Cardiac fibroblast (primary cell): ENCODE data around the gene CARMIL1.
A peak's percentile ranks its signal among the peaks of the same experiment; 100 is the strongest.

Source experiments
- DNase-seq, 2 donors: peaks; one replicate each; pipeline versions ENCODE4 v3.0.0 to v3.0.0-alpha.2; 2010; ENCODE audit warnings: low read depth in 2 of 2
- H3K4me3 ChIP-seq, 2 donors: replicated peaks in 1 of 2; 1 replicate in 1 of 2; 2 replicates in 1 of 2; pipeline ENCODE4 v1.5.1; 2011; ENCODE audit warnings: low read depth in 2 of 2, low read length in 2 of 2, mild to moderate bottlenecking in 2 of 2, moderate library complexity in 1 of 2
- CTCF ChIP-seq: IDR thresholded peaks from one replicate; pipeline ENCODE4 v1.5.1; 2011; ENCODE audit warnings: low read depth, mild to moderate bottlenecking, low read length, inconsistent platforms

The CARMIL1 gene

DNA sequence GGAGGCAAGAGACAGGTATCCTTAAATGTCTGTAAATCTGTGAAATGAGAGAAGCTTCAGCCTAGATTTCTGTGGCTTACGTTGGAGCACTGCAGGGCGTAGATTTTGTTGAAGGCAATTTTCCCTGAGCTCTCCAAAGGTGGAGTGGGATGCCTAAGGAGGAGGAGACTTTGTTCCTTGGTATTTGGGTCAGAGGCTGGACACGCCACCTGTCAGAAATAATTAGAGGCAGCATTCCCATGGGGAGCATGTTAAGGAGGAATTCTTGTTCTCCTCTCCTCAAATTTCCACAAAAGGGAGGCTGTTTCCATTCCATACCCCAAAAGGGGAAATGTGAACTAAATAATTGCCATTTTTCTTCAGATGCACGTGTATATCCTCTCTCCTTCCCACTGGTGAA, 361.7 kb downstream of the CARMIL1 start:
- no peak for DNase-seq
- no peak for TF ChIP-seq CTCF
- no peak overlapping the region for H3K4me3 ChIP-seq

- DNase-seq: no peak
- H3K4me3 ChIP-seq: no peak overlapping the region
- no peak for TF ChIP-seq CTCF
Measured at GRCh38 chr6:25641377-25641776, 362.2 kb downstream of the CARMIL1 start.

DNA sequence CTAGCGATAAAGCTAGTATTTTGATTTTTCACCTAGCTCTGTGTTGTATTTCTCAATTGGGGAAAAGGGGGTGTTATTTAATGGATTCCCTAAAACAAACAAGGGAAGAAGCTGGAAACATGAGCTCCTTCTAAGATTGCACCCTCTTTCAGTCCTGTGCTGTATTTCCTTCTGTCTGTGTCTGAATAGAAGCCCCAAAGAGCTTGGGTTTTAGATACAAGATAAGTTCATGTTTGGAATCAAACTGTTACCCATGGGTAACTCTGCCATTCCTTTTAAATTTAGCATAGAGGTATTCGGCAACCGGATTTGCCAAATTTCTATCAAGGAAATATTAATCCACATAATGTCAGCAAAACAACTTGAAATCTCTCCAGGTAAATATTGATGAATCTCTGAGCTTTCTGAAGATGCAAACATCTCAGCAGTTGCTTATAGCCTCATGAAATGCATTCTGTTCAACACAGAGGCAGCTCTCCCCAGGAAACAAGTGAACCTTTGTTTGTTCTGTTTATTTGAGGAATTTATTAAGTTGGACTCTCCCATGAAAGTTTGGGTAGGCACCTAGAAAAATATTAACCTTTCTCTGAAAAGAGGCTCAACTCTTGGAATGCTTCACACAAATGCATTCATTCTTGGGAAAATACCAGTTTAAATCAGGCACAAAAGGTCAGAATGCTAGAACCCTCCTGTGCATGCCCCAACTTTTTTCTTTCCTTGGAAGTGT, 362.9 kb downstream of the CARMIL1 start:
- DNase-seq: no peak
- H3K4me3 ChIP-seq: no peak overlapping the region
- no peak for TF ChIP-seq CTCF

- TF ChIP-seq CTCF: no peak
- no peak for DNase-seq
- no peak overlapping the region for H3K4me3 ChIP-seq
Measured at GRCh38 chr6:25642667-25643328, 363.6 kb downstream of the CARMIL1 start.

DNA sequence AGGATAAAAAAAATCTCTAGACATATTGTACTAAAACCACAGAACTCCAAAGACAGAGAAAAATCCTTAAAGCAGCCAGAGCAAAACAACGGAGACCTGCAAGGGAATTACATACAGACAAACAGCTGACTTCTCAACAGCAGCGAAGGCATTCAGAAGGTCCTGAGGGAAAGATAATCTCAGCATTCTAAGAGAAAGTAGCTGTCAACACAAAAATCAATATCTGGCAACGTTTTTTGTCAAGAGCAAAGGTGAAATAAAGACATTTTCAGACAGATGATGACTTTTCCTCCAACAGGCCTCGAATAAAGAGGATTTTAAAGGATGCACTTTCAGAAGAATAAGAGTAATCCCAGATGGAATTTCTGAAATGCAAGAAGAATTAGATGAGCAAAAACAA, 366.7 kb downstream of the CARMIL1 start:
- no peak for TF ChIP-seq CTCF
- DNase-seq: no peak
- H3K4me3 ChIP-seq: no peak overlapping the region

DNA sequence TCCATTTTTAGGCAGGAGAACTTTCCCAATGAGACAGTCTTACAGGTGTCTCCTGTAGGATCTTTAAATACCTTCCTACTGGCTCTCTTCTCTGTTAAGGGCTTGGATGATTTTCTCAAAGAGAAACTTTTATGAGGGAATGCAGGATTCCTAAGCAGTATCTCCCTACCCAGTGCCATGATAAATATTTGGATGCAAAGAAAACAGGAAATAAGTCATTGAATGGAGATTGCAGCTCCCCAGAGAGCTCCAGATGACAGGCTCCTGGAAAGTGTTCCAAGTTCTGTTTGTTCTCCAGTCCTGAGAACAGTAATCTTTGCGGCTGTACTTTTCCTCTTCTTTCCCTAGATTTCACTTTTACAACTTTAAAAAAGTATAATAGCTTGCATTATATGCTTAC, 370.4 kb downstream of the CARMIL1 start:
- H3K4me3 ChIP-seq: no peak overlapping the region
- no peak for TF ChIP-seq CTCF
- DNase-seq: peak in 1 of 2 donors; percentile 64
